HepG2 (cell line): ENCODE measurements around the gene RASSF6. TPM values are rescaled to one million over a fixed set of nuclear protein-coding genes. Genes with fewer than 3 reads are reported as not detected.

Experiments
- HOXA7 ChIP-seq: sonication (generic); formaldehyde crosslinking; IDR thresholded peaks from 2 replicates; pipeline ENCODE4 v1.8.1; 2022; ENCODE audit warnings: mild to moderate bottlenecking, missing genetic modification reagents, moderate library complexity
- NFE2 ChIP-seq: sonication (generic); formaldehyde crosslinking; IDR thresholded peaks from 2 replicates; pipeline ENCODE4 v1.4.0; 2020; ENCODE audit warnings: missing genetic modification reagents
- POLR2A ChIP-seq, 2 experiments: IDR thresholded peaks; 2 replicates each; pipeline ENCODE4 v1.6.1; 2011; ENCODE audit warnings: low read depth in 2 of 2, low read length in 2 of 2, mild to moderate bottlenecking in 1 of 2, moderate library complexity in 1 of 2; ENCODE audit not compliant: insufficient read depth in 1 of 2
- ZNF160 ChIP-seq: sonication (generic); formaldehyde crosslinking; IDR thresholded peaks from 2 replicates; pipeline ENCODE4 v1.8.0; 2022; ENCODE audit warnings: mild to moderate bottlenecking, inconsistent platforms, missing genetic modification reagents
- ZNF275 ChIP-seq: sonication (generic); formaldehyde crosslinking; IDR thresholded peaks from 2 replicates; pipeline ENCODE4 v1.8.0; 2022; ENCODE audit warnings: missing genetic modification reagents, mild to moderate bottlenecking, inconsistent platforms, borderline replicate concordance
- ZNF609 ChIP-seq: sonication (generic); formaldehyde crosslinking; IDR thresholded peaks from 2 replicates; pipeline ENCODE4 v1.4.0; 2020; ENCODE audit warnings: mild to moderate bottlenecking, missing genetic modification reagents, borderline replicate concordance
- ZNF639 ChIP-seq: conservative IDR thresholded peaks from 2 replicates; pipeline ENCODE4 v1.6.1; 2018; ENCODE audit warnings: missing genetic modification reagents
- ZNF891 ChIP-seq: sonication (generic); formaldehyde crosslinking; IDR thresholded peaks from 2 replicates; pipeline ENCODE4 v1.5.0; 2020; ENCODE audit warnings: mild to moderate bottlenecking, missing genetic modification reagents
- polyA plus RNA-seq, 8 experiments: library from polyadenylated mRNA; depleted of rRNA in 3 of 8; stranded (reverse) in 7 of 8; unstranded in 1 of 8; fragments of >200 nt; fragmentation: Illumina TruSeq in 4 of 8; extraction: Trizol in 4 of 8; gene quantifications; 2 replicates each; pipeline versions ENCODE4 v1.2.1 to v1.2.3, GENCODE V29; 2011 to 2016; ENCODE audit warnings: low read depth in 4 of 8, missing spikeins in 1 of 8, mixed read lengths in 1 of 8; ENCODE audit not compliant: insufficient read depth in 1 of 8
- total RNA-seq, 5 experiments: library from RNA; depleted of rRNA; stranded (reverse); fragments of >200 nt; fragmentation: Illumina TruSeq; extraction: Trizol; gene quantifications; 2 replicates each; pipeline ENCODE4 v1.2.3, GENCODE V29; 2016; ENCODE audit warnings: low read depth in 1 of 5

Gene RASSF6
- total and polyA plus RNA-seq, 2 of the 13 experiments (the other 11 are each of a cell fraction or from before 2014, with no cell fraction given): 0.03 to 0.11 TPM

- TF ChIP-seq HOXA7 (no peak), NFE2 (CRISPR knock-in tag) (no peak), ZNF639 (CRISPR knock-in tag) (no peak), POLR2A (IDR thresholded peaks at IDR 0.05; ENCODE audit: insufficient read depth in 1 of 2, low read depth in 2 of 2, low read length in 2 of 2) (no peak), ZNF609 (CRISPR knock-in tag) (no peak), ZNF275 (CRISPR knock-in tag) (no peak), ZNF891 (CRISPR knock-in tag) (no peak), ZNF160 (no peak)
- TF ChIP-seq, all 625 proteins: peak for 10
Measured at GRCh38 chr4:73607375-73608033, 12.7 kb downstream of the RASSF6 start (continued).
